Measurements from ENCODE around the gene OTUD3.

Gene OTUD3

DNA sequence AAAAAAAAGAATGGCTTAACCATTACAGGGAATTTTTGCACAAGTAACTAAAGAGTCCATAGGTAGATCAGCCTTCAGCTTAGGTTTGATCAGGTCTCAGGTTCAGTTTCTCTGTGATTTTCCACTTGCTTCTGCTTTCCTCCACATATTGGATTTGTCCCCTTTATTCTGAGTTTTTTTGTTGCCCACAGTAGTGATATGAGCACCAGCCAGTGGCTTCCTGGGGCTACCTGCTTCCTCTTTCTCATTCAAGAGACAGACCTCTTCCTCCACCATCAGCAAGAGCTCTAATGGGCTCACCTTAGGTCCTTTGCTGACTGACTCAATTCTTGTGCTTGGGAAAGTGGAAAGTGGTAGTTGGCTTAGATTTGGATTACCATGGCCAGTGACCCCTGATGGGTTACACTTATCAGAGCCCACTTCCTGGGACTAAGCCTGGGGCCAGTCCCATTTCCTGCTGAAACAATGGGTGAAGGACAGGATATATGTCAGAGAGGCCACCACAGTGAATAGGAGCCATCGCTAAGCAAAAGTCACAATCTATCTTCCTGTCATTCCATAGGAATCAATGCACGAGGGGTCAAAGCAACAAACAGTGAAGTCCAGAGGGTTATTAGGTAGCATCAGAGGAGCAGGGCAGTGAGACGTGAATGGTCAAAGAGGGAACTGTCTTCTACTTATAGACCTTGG lies 54.0 kb downstream of the OTUD3 start:
- peaks cover 6% of the 10 kb centered on the region for H3K27me3 Mint-ChIP-seq
- H3K36me3 Mint-ChIP-seq (ENCODE audit: low read depth) = no peaks in the 10 kb centered on the region
- H3K4me3 Mint-ChIP-seq = no peak overlapping the region
- peaks cover 25% of the 10 kb centered on the region for H3K9me3 Mint-ChIP-seq
- intact Hi-C loops (cut with micrococcal nuclease) = no loop called here
- no peak overlapping the region for H3K27ac Mint-ChIP-seq
- H3K4me1 Mint-ChIP-seq (ENCODE audit: low read depth) = no peaks in the 10 kb centered on the region

DNA sequence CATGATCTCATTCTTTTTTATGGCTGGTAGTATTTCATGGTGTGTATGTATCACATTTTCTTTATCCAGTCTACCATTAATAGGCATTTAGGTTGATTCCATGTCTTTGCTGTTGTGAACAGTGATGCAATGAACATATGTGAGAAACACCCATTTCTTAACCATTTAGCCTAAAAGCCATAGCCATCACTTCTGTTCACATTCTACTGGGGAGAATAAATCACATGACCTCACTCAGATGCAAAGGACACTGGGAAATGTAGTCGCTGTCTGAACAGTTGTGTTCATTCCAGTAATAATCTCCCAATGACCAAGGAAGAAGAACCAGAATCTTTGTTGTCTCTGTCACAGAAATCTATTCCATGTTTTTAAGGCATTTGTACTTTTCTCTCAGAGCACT lies 56.3 kb downstream of the OTUD3 start:
- Mint-ChIP-seq H3K4me3 (no peak overlapping the region), H3K27ac (no peak overlapping the region), H3K27me3 (peaks cover 6% of the 10 kb centered on the region), H3K9me3 (peaks cover 2% of the 10 kb centered on the region), H3K4me1 (ENCODE audit: low read depth) (no peaks in the 10 kb centered on the region), H3K36me3 (ENCODE audit: low read depth) (no peaks in the 10 kb centered on the region)
- intact Hi-C loops (cut with micrococcal nuclease) = no loop called here

DNA sequence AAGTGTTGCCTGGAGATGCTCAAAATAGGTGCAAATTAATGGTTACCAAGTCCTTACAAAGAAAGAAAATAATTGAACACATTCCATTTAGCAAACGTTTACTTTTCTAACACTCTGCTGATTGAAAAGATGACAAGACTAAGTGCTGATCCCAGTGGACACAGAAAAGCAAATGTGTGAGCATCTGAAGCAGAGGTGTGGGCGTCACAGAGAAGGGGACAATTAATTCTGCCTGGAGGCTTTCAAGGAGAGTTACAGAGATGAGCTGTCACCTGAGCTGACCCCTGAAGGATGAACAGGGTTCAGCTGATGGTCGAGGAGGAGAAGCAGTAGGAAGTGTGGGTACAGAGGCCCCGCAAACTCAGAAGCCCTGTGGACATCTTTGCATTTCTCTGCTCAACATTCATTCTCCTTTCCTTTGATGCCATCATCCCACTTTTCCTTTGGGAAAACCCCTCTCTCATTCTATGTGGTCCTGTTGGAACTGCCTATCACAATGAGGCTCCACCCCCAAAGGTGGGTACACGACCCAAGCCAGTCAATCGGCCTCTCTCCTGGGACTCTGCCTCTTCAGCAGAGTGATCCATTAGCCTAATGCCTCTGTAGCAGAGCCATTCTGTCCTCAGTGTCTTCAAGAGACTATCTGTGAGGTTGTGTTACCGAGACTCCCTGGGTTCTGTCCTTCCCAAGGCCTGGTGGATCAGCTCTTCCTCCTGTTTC lies 58.5 kb downstream of the OTUD3 start:
- Mint-ChIP-seq H3K4me1 (ENCODE audit: low read depth) (no peaks in the 10 kb centered on the region), H3K9me3 (no peaks in the 10 kb centered on the region), H3K36me3 (ENCODE audit: low read depth) (no peaks in the 10 kb centered on the region), H3K27me3 (peaks cover 9% of the 10 kb centered on the region), H3K27ac (no peak overlapping the region), H3K4me3 (no peak overlapping the region)
- intact Hi-C loops (cut with micrococcal nuclease) = no loop called here

DNA sequence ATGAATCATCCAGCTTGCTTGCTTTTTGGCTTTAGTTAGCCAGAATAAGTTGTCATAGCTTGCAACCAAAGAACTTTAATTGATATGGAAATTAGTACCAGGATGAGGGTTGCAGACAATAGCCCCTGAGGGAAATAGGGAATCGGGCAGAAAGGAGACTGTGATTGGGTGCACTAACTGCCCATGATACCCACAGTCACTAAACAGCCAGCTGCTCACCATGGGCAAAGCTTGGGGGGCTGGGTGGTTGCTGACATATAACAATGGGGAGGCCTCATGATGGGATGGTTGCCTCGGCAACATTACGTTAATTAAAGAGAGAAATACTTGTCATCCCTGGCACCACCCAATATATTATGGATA lies 59.0 kb downstream of the OTUD3 start:
- peaks cover 13% of the 10 kb centered on the region for H3K27me3 Mint-ChIP-seq
- H3K27ac Mint-ChIP-seq = no peak overlapping the region

DNA sequence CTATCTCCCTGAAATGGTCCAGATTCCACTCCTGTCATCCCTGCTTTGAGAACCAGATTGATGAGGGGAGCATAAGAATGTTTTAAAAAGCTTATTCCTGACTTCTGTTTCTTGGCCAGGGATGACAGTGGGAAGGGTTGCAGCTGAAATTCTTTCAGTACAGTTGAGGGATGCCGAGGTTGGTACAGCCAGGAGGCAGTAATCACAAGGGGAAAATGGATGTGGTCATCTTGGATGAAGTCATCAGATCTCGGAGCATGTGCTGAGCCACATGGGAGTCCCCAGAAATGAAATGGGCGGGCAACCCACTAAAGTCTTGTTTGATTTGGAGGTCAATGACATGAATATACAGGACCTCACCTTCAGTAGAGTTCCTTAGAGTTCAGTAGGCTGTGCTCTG lies 59.9 kb downstream of the OTUD3 start:
- Mint-ChIP-seq H3K27me3 (peaks cover 16% of the 10 kb centered on the region), H3K9me3 (no peaks in the 10 kb centered on the region), H3K4me1 (ENCODE audit: low read depth) (no peaks in the 10 kb centered on the region), H3K27ac (no peak overlapping the region), H3K36me3 (ENCODE audit: low read depth) (no peaks in the 10 kb centered on the region), H3K4me3 (no peak overlapping the region)
- intact Hi-C loops (cut with micrococcal nuclease) = no loop called here

More for the DNA sequence above, 59.0 kb downstream of the OTUD3 start:
- H3K4me1 Mint-ChIP-seq (ENCODE audit: low read depth) = no peaks in the 10 kb centered on the region
- intact Hi-C loops (cut with micrococcal nuclease) = no loop called here
- no peaks in the 10 kb centered on the region for H3K36me3 Mint-ChIP-seq (ENCODE audit: low read depth)
- no peak overlapping the region for H3K4me3 Mint-ChIP-seq
- H3K9me3 Mint-ChIP-seq = no peaks in the 10 kb centered on the region

DNA sequence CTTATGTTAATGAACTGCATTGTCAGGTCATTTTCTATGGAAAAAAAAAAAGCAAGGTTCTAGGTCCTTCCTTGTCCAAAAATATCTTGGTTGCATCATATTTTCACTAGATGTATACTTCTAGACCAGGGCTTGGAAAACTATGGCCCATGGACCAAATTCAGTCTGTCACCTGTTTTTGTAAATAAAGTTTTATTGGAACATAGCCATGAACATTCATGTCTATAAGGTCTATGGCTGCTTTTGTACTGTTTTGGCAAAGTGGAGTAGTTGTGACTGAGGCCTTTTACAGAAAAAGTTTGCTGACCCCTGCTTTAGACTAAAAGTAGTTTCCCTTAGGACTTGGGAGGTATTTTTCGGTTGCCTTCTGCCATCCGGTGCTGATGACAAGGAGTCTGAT lies 60.5 kb downstream of the OTUD3 start:
- H3K4me1 Mint-ChIP-seq (ENCODE audit: low read depth) = no peaks in the 10 kb centered on the region
- H3K27me3 Mint-ChIP-seq = peaks cover 16% of the 10 kb centered on the region
- H3K27ac Mint-ChIP-seq = no peak overlapping the region
- H3K36me3 Mint-ChIP-seq (ENCODE audit: low read depth) = no peaks in the 10 kb centered on the region
- H3K9me3 Mint-ChIP-seq = no peaks in the 10 kb centered on the region
- H3K4me3 Mint-ChIP-seq = no peak overlapping the region
- intact Hi-C loops (cut with micrococcal nuclease) = no loop called here

DNA sequence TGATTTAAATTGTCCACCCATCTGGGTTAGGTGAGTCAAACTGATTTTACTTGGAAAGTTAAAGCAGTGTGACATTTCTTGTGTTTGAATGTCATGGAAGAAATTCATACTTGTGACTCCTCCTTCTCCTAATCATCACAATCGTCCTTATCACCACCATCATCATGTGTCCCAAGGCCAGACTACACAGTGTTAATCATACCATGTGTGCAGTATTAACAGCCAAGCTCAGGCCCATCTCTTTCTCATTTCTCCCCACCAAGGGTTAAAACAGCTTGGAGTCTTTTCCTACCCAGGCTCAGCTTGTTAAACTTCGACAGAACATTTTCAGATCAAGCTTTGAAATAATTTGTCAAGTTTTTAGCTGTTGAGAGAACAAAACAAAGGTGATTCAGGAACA lies 63.7 kb downstream of the OTUD3 start:
- no peaks in the 10 kb centered on the region for H3K9me3 Mint-ChIP-seq
- intact Hi-C loops (cut with micrococcal nuclease) = no loop called here
- H3K27me3 Mint-ChIP-seq = peaks cover 25% of the 10 kb centered on the region
- H3K4me1 Mint-ChIP-seq (ENCODE audit: low read depth) = no peaks in the 10 kb centered on the region
- no peaks in the 10 kb centered on the region for H3K36me3 Mint-ChIP-seq (ENCODE audit: low read depth)
- no peak overlapping the region for H3K4me3 Mint-ChIP-seq
- H3K27ac Mint-ChIP-seq = no peak overlapping the region

DNA sequence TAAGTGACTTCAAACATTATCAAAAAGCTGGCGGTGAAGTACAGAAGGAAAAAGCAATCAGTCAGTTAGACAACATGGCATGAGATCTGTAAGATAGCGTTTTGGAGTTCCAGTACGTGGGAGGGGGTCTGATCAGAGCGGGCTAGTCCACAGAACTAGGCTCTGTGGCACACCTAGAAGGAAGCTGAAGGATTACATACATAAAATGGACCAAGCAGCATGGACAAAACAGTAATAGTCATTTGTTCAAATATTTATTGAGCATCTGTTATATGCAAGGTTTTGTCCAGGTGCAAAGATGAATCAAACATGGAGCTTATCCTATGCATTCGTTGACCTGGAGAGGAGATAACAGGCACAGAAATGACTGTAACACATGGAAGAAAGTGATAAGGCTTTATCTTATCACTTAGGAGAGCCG lies 64.1 kb downstream of the OTUD3 start:
- H3K27ac Mint-ChIP-seq = no peak overlapping the region
- peaks cover 25% of the 10 kb centered on the region for H3K27me3 Mint-ChIP-seq
- no peaks in the 10 kb centered on the region for H3K4me1 Mint-ChIP-seq (ENCODE audit: low read depth)
- intact Hi-C loops (cut with micrococcal nuclease) = no loop called here
- H3K36me3 Mint-ChIP-seq (ENCODE audit: low read depth) = no peaks in the 10 kb centered on the region
- H3K9me3 Mint-ChIP-seq = no peaks in the 10 kb centered on the region
- no peak overlapping the region for H3K4me3 Mint-ChIP-seq

DNA sequence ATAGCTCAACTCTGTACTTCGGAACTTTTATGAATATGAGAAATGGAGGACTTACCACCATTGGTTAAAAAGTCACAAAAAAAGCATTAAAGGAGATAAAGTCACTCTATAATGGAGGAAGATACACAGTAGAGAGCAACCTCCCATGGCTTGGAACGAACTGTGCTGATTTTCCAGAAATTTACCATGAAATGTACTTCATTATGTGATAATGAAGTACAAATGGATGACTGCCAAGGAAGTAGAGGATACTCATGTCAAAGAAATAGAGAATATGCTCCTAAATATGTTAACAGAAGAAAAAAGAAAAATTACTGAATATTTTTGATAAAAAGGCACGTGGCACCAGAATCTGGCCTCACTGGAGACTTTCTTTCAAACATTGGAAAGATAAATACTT lies 64.8 kb downstream of the OTUD3 start:
- intact Hi-C loops (cut with micrococcal nuclease) = no loop called here
- Mint-ChIP-seq H3K27ac (no peak overlapping the region), H3K4me3 (no peak overlapping the region), H3K36me3 (ENCODE audit: low read depth) (no peaks in the 10 kb centered on the region), H3K4me1 (ENCODE audit: low read depth) (no peaks in the 10 kb centered on the region), H3K9me3 (no peaks in the 10 kb centered on the region), H3K27me3 (peaks cover 25% of the 10 kb centered on the region)

DNA sequence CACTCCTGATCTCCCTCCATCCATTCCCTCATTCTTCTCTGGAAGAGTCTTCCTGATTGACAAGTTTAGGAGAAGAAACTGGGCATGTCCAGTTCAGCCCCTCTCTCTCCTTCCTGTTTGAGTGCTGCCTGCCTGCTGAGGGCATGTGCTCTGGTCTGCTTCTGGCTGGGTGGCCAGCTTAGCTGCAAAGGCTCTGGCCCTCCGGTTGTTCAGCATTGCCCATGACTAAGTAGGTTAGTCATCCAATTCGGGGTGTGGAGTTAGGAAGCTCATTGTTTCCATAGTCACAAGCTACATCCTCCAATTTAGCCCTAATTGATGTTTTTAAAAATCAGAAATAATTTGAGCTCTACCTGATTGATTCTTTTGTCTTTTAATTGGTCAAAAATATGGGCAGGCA lies 66.8 kb downstream of the OTUD3 start:
- Mint-ChIP-seq H3K27me3 (peaks cover 31% of the 10 kb centered on the region), H3K27ac (no peak overlapping the region)
- intact Hi-C loops (cut with micrococcal nuclease) = no loop called here

DNA sequence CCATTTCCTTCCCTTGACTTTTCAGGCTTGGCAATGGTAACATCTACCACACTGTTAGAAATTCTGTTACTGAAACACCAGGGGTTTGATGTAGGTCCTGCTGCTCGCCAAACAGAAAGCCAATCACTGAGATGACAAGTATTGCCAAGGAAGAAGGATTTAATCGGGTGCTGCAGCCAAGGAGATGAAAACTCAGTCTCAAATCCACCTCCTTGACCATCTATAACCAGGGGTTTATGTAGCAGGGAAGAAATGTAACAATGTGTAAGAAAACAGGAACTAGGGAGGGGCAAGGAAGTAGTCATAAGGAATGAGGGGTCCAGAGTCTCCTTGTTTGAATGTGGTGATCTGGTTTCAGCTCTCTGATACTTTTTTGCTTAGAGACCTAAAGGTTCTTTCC lies 71.9 kb downstream of the OTUD3 start:
- Mint-ChIP-seq H3K27ac (no peak overlapping the region), H3K4me3 (no peak overlapping the region), H3K9me3 (no peaks in the 10 kb centered on the region), H3K36me3 (ENCODE audit: low read depth) (no peaks in the 10 kb centered on the region), H3K27me3 (peaks cover 28% of the 10 kb centered on the region), H3K4me1 (ENCODE audit: low read depth) (no peaks in the 10 kb centered on the region)
- intact Hi-C loops (cut with micrococcal nuclease) = no loop called here

More for the DNA sequence above, 66.8 kb downstream of the OTUD3 start:
- H3K9me3 Mint-ChIP-seq = no peaks in the 10 kb centered on the region
- no peaks in the 10 kb centered on the region for H3K36me3 Mint-ChIP-seq (ENCODE audit: low read depth)
- no peak overlapping the region for H3K4me3 Mint-ChIP-seq
- H3K4me1 Mint-ChIP-seq (ENCODE audit: low read depth) = no peaks in the 10 kb centered on the region

DNA sequence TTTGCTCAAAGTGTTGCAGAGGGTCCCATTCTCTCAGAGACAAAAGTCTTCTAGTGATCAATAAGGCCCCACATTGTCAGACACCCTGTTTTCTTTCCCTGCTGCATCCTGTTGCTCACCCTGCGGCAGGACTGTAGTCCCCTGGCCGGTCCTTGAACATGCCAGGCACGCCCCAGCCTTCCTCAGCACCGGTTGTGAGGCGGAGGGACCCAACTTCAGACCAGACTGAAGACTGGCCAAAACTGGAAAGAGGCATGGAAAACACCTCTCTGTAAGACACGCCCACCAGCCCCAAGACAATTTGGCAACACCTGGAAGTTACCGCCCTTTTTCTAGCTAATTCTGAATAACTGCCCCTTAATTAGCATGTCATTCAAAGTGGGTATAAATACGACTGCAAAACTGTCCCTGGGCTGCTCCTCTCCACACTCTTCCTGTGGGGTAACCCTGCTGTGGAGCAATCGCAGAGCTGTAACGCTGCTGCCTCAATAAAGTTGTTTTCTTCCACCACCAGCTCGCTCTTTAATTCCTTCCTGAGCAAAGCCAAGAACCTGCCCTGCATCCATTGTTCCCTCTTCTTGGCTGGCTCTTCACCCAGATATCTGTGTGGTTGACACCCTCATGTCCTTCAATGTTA lies 73.5 kb downstream of the OTUD3 start:
- intact Hi-C loops (cut with micrococcal nuclease) = no loop called here
- Mint-ChIP-seq H3K27ac (no peak overlapping the region), H3K27me3 (peaks cover 27% of the 10 kb centered on the region), H3K9me3 (no peaks in the 10 kb centered on the region), H3K4me3 (no peak overlapping the region), H3K36me3 (ENCODE audit: low read depth) (no peaks in the 10 kb centered on the region), H3K4me1 (ENCODE audit: low read depth) (no peaks in the 10 kb centered on the region)

DNA sequence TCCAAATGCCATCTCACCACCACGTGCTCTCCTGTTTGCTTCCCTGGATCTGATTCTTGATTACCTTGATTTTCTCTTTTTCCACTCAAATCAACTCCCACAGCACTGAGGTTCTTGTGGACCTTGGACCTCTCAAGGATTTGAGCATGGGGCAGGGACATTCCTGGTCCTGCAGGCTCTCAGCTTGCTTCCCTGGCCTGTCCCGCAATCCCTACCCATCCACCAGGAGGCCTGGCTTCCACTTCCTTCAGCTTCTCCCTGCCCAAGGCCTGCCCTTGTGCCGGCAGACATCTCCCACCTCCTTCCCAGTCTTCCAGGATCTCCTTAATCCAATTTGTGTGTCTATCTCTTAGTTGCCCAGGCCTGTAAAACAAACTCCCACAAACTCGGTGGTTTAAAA lies 75.6 kb downstream of the OTUD3 start:
- Mint-ChIP-seq H3K27me3 (peaks cover 34% of the 10 kb centered on the region), H3K4me3 (no peak overlapping the region), H3K36me3 (ENCODE audit: low read depth) (no peaks in the 10 kb centered on the region), H3K27ac (no peak overlapping the region), H3K9me3 (no peaks in the 10 kb centered on the region), H3K4me1 (ENCODE audit: low read depth) (no peaks in the 10 kb centered on the region)
- intact Hi-C loops (cut with micrococcal nuclease) = no loop called here

DNA sequence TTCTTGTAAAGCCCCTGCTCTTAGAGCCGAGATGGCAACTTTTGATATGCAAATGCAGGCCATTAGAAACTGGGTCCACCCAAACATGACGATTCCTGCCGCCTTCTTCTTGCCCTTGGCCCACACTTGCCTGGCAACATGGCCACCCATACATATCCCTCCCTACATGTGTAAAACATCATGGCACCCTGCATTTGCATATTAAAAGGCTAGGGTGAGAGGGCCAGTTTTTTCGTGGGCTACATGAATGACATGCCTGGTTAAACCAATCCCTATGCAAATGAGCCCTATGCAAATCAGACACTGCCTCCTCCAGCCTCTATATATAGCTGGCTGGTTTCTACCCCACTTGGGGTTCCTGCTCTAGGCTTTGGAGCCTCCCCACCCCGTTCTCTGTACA lies 78.4 kb downstream of the OTUD3 start:
- Mint-ChIP-seq H3K4me3 (no peak overlapping the region), H3K4me1 (ENCODE audit: low read depth) (no peaks in the 10 kb centered on the region), H3K9me3 (no peaks in the 10 kb centered on the region), H3K27ac (no peak overlapping the region), H3K27me3 (peaks cover 29% of the 10 kb centered on the region), H3K36me3 (ENCODE audit: low read depth) (no peaks in the 10 kb centered on the region)
- intact Hi-C loops (cut with micrococcal nuclease) = no loop called here
